HepG2 (cell line): ENCODE results near the gene SCYGR6. TPM values are rescaled to one million over a fixed set of nuclear protein-coding genes. Genes with fewer than 3 reads are reported as not detected.
A peak's percentile ranks its signal among the peaks of the same experiment; 100 is the strongest.

ENCODE experiments used
- DPF2 ChIP-seq: sonication (generic); formaldehyde crosslinking; IDR thresholded peaks from 2 replicates; pipeline ENCODE4 v1.4.0; 2020; ENCODE audit warnings: mild to moderate bottlenecking, low read depth, missing genetic modification reagents, borderline replicate concordance
- HDAC1 ChIP-seq: sonication (generic); formaldehyde crosslinking; IDR thresholded peaks from 2 replicates; pipeline ENCODE4 v1.5.1; 2020; ENCODE audit warnings: mild to moderate bottlenecking, missing genetic modification reagents
- HNF4G ChIP-seq, 2 experiments: sonication (generic) in 1 of 2; formaldehyde crosslinking in 1 of 2; IDR thresholded peaks; 2 replicates each; pipeline versions ENCODE4 v1.4.0 to v1.6.1; 2011 to 2020; ENCODE audit warnings: borderline replicate concordance in 2 of 2, low read depth in 2 of 2, mild to moderate bottlenecking in 2 of 2, low read length in 1 of 2, missing genetic modification reagents in 1 of 2, moderate library complexity in 1 of 2
- NAIF1 ChIP-seq: sonication (generic); formaldehyde crosslinking; IDR thresholded peaks from 2 replicates; pipeline ENCODE4 v1.5.0; 2020; ENCODE audit warnings: mild to moderate bottlenecking, missing genetic modification reagents, borderline replicate concordance
- NFKB2 ChIP-seq: sonication (generic); formaldehyde crosslinking; IDR thresholded peaks from 2 replicates; pipeline ENCODE4 v1.4.0; 2020; ENCODE audit warnings: missing genetic modification reagents, borderline replicate concordance
- NFYC ChIP-seq: IDR thresholded peaks from 2 replicates; pipeline ENCODE4 v1.6.1; 2016; ENCODE audit warnings: missing genetic modification reagents, missing compliant biosample characterization
- NPAS2 ChIP-seq: sonication (generic); formaldehyde crosslinking; IDR thresholded peaks from 2 replicates; pipeline ENCODE4 v1.8.0; 2022; ENCODE audit warnings: mild to moderate bottlenecking, missing genetic modification reagents, borderline replicate concordance
- NR2F6 ChIP-seq, 2 experiments: IDR thresholded peaks; 2 replicates each; pipeline ENCODE4 v1.6.1; 2016; ENCODE audit warnings: antibody characterized with exemption in 1 of 2, mild to moderate bottlenecking in 1 of 2
- TRIM24 ChIP-seq: sonication (generic); formaldehyde crosslinking; IDR thresholded peaks from 2 replicates; pipeline ENCODE4 v1.8.0; 2022; ENCODE audit warnings: mild to moderate bottlenecking, missing genetic modification reagents
- ZNF3 ChIP-seq: IDR thresholded peaks from 2 replicates; pipeline ENCODE4 v1.7.0; 2017; ENCODE audit warnings: inconsistent platforms
- ZNF772 ChIP-seq: sonication (generic); formaldehyde crosslinking; IDR thresholded peaks from 2 replicates; pipeline ENCODE4 v1.5.0; 2020; ENCODE audit warnings: mild to moderate bottlenecking, missing genetic modification reagents
- ZNF83 ChIP-seq: sonication (generic); formaldehyde crosslinking; IDR thresholded peaks from 2 replicates; pipeline ENCODE4 v1.4.0; 2020; ENCODE audit warnings: missing genetic modification reagents, mild to moderate bottlenecking, borderline replicate concordance
- polyA plus RNA-seq, 8 experiments: library from polyadenylated mRNA; depleted of rRNA in 3 of 8; stranded (reverse) in 7 of 8; unstranded in 1 of 8; fragments of >200 nt; fragmentation: Illumina TruSeq in 4 of 8; extraction: Trizol in 4 of 8; gene quantifications; 2 replicates each; pipeline versions ENCODE4 v1.2.1 to v1.2.3, GENCODE V29; 2011 to 2016; ENCODE audit warnings: low read depth in 4 of 8, missing spikeins in 1 of 8, mixed read lengths in 1 of 8; ENCODE audit not compliant: insufficient read depth in 1 of 8
- total RNA-seq, 5 experiments: library from RNA; depleted of rRNA; stranded (reverse); fragments of >200 nt; fragmentation: Illumina TruSeq; extraction: Trizol; gene quantifications; 2 replicates each; pipeline ENCODE4 v1.2.3, GENCODE V29; 2016; ENCODE audit warnings: low read depth in 1 of 5
- TF ChIP-seq, protein P1 (sequence below): sonication (generic); formaldehyde crosslinking; IDR thresholded peaks from 2 replicates; pipeline ENCODE4 v1.5.1; 2020; ENCODE audit warnings: missing genetic modification reagents, mild to moderate bottlenecking, borderline replicate concordance
- TF ChIP-seq, protein P2 (sequence below): sonication (generic); formaldehyde crosslinking; IDR thresholded peaks from 2 replicates; pipeline ENCODE4 v1.5.1; 2020; ENCODE audit warnings: missing genetic modification reagents, mild to moderate bottlenecking, borderline replicate concordance
- TF ChIP-seq, protein P3 (sequence below): sonication (generic); formaldehyde crosslinking; IDR thresholded peaks from 2 replicates; pipeline ENCODE4 v1.8.0; 2022; ENCODE audit warnings: low read depth, missing genetic modification reagents
- TF ChIP-seq, protein P4 (sequence below): sonication (generic); formaldehyde crosslinking; IDR thresholded peaks from 2 replicates; pipeline ENCODE4 v1.4.0; 2020; ENCODE audit warnings: missing genetic modification reagents, mild to moderate bottlenecking, borderline replicate concordance
- TF ChIP-seq, protein P5 (sequence below): sonication (generic); formaldehyde crosslinking; IDR thresholded peaks from 2 replicates; pipeline ENCODE4 v1.9.0; 2022; ENCODE audit warnings: missing genetic modification reagents, mild to moderate bottlenecking, borderline replicate concordance
- TF ChIP-seq, protein P6 (sequence below): IDR thresholded peaks from 2 replicates; pipeline ENCODE4 v1.6.1; 2012; ENCODE audit warnings: inconsistent platforms

Gene SCYGR6
- total and polyA plus RNA-seq, 2 of the 13 experiments (the other 11 are each of a cell fraction or from before 2014, with no cell fraction given): not detected

DNA sequence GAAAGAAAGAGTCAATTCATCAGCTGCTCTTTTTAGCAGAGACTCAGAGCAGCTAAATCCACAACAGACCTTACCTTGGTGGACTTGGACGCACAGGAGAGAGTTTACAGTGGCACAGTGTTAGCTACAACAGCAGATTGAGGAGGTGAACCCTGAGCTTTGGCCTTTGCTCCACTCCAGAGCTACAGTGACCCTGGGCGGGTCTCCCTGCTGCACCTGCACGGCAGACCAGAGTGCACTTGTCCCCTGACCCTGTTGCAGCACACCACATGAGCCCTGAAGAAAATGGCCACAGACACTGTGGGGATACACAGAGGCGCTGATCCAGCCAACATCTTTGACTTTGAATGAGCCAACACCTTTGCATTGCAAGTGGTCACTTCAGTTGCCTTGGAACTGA, 17.7 kb downstream of the SCYGR6 start (continued):
- TF ChIP-seq TRIM24 (CRISPR knock-in tag) (peak; percentile 83; the same call in 1 of the 2 replicates), ZNF3 (CRISPR knock-in tag) (no peak), DPF2 (CRISPR knock-in tag) (0 out of 2 replicates have a peak, but pooled peaks have one; percentile 39), NFYC (CRISPR knock-in tag) (no peak), ZNF772 (CRISPR knock-in tag) (0 out of 2 replicates have a peak, but pooled peaks have one; percentile 58), NR2F6 (IDR thresholded peaks at IDR 0.05) (peak; percentile 87), NR2F6 (CRISPR knock-in tag; IDR thresholded peaks at IDR 0.05) (peak; percentile 89), HNF4G (IDR thresholded peaks at IDR 0.05; ENCODE audit: borderline replicate concordance, low read depth, low read length) (peak; percentile 99), HNF4G (CRISPR knock-in tag; IDR thresholded peaks at IDR 0.05; ENCODE audit: borderline replicate concordance, low read depth) (peak; percentile 97), NAIF1 (no peak), NFKB2 (CRISPR knock-in tag) (no peak), NPAS2 (CRISPR knock-in tag) (no peak), HDAC1 (CRISPR knock-in tag) (peak; percentile 90), ZNF83 (CRISPR knock-in tag) (no peak)
- TF ChIP-seq, protein P1, sequence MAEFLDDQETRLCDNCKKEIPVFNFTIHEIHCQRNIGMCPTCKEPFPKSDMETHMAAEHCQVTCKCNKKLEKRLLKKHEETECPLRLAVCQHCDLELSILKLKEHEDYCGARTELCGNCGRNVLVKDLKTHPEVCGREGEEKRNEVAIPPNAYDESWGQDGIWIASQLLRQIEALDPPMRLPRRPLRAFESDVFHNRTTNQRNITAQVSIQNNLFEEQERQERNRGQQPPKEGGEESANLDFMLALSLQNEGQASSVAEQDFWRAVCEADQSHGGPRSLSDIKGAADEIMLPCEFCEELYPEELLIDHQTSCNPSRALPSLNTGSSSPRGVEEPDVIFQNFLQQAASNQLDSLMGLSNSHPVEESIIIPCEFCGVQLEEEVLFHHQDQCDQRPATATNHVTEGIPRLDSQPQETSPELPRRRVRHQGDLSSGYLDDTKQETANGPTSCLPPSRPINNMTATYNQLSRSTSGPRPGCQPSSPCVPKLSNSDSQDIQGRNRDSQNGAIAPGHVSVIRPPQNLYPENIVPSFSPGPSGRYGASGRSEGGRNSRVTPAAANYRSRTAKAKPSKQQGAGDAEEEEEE (CRISPR knock-in tag): no peak
- TF ChIP-seq, protein P2, sequence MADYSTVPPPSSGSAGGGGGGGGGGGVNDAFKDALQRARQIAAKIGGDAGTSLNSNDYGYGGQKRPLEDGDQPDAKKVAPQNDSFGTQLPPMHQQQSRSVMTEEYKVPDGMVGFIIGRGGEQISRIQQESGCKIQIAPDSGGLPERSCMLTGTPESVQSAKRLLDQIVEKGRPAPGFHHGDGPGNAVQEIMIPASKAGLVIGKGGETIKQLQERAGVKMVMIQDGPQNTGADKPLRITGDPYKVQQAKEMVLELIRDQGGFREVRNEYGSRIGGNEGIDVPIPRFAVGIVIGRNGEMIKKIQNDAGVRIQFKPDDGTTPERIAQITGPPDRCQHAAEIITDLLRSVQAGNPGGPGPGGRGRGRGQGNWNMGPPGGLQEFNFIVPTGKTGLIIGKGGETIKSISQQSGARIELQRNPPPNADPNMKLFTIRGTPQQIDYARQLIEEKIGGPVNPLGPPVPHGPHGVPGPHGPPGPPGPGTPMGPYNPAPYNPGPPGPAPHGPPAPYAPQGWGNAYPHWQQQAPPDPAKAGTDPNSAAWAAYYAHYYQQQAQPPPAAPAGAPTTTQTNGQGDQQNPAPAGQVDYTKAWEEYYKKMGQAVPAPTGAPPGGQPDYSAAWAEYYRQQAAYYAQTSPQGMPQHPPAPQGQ (CRISPR knock-in tag): no peak
- TF ChIP-seq, protein P3, sequence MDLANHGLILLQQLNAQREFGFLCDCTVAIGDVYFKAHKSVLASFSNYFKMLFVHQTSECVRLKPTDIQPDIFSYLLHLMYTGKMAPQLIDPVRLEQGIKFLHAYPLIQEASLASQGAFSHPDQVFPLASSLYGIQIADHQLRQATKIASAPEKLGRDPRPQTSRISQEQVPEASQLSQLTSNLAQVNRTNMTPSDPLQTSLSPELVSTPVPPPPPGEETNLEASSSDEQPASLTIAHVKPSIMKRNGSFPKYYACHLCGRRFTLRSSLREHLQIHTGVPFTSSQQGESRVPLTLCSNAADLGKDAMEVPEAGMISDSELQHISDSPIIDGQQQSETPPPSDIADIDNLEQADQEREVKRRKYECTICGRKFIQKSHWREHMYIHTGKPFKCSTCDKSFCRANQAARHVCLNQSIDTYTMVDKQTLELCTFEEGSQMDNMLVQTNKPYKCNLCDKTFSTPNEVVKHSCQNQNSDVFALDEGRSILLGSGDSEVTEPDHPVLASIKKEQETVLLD (CRISPR knock-in tag): no peak
- TF ChIP-seq, protein P4, sequence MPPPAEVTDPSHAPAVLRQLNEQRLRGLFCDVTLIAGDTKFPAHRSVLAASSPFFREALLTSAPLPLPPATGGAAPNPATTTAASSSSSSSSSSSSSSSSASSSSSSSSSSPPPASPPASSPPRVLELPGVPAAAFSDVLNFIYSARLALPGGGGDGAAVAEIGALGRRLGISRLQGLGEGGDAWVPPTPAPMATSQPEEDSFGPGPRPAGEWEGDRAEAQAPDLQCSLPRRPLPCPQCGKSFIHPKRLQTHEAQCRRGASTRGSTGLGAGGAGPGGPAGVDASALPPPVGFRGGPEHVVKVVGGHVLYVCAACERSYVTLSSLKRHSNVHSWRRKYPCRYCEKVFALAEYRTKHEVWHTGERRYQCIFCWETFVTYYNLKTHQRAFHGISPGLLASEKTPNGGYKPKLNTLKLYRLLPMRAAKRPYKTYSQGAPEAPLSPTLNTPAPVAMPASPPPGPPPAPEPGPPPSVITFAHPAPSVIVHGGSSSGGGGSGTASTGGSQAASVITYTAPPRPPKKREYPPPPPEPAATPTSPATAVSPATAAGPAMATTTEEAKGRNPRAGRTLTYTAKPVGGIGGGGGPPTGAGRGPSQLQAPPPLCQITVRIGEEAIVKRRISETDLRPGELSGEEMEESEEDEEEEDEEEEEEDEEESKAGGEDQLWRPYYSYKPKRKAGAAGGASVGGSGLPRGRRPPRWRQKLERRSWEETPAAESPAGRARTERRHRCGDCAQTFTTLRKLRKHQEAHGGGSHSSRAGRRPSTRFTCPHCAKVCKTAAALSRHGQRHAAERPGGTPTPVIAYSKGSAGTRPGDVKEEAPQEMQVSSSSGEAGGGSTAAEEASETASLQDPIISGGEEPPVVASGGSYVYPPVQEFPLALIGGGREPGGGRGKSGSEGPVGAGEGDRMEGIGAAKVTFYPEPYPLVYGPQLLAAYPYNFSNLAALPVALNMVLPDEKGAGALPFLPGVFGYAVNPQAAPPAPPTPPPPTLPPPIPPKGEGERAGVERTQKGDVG (CRISPR knock-in tag): peak; percentile 58; the same call in 1 of the 2 replicates
- TF ChIP-seq, protein P5, sequence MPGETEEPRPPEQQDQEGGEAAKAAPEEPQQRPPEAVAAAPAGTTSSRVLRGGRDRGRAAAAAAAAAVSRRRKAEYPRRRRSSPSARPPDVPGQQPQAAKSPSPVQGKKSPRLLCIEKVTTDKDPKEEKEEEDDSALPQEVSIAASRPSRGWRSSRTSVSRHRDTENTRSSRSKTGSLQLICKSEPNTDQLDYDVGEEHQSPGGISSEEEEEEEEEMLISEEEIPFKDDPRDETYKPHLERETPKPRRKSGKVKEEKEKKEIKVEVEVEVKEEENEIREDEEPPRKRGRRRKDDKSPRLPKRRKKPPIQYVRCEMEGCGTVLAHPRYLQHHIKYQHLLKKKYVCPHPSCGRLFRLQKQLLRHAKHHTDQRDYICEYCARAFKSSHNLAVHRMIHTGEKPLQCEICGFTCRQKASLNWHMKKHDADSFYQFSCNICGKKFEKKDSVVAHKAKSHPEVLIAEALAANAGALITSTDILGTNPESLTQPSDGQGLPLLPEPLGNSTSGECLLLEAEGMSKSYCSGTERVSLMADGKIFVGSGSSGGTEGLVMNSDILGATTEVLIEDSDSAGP (CRISPR knock-in tag): peak; percentile 52; the same call in 1 of the 2 replicates
- TF ChIP-seq, protein P6, sequence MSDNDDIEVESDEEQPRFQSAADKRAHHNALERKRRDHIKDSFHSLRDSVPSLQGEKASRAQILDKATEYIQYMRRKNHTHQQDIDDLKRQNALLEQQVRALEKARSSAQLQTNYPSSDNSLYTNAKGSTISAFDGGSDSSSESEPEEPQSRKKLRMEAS: peak; percentile 70
